Endodermal cell (in vitro differentiated cells): ENCODE data around the gene NPAS1. TPM values are rescaled to one million over a fixed set of nuclear protein-coding genes. Genes with fewer than 3 reads are reported as not detected.

Experiments
- DNase-seq: peaks from one replicate; pipeline ENCODE4 v3.0.0-alpha.2; 2017
- H3K27ac ChIP-seq: 2 replicates; pipeline ENCODE4 v1.5.1; 2013; ENCODE audit warnings: mild to moderate bottlenecking, low read depth, low read length, moderate library complexity
- H3K27me3 ChIP-seq: 2 replicates; pipeline ENCODE4 v1.6.1; 2013; ENCODE audit warnings: mild to moderate bottlenecking, low read length, moderate library complexity; ENCODE audit not compliant: insufficient read depth, control insufficient read depth, poor library complexity, severe bottlenecking
- H3K36me3 ChIP-seq: 2 replicates; pipeline ENCODE4 v1.7.0; 2013; ENCODE audit warnings: mild to moderate bottlenecking, low read length, moderate library complexity; ENCODE audit not compliant: control insufficient read depth, insufficient read depth
- H3K4me1 ChIP-seq: one replicate; pipeline ENCODE4 v1.7.0; 2013; ENCODE audit warnings: low read length; ENCODE audit not compliant: control insufficient read depth, insufficient read depth
- H3K4me3 ChIP-seq: 2 replicates; pipeline ENCODE4 v1.5.1; 2013; ENCODE audit warnings: mild to moderate bottlenecking, low read length, moderate library complexity
- H3K9ac ChIP-seq: 2 replicates; pipeline ENCODE4 v1.6.1; 2013; ENCODE audit warnings: mild to moderate bottlenecking, low read length, moderate library complexity; ENCODE audit not compliant: poor library complexity, severe bottlenecking; ENCODE audit errors: extremely low read depth
- H3K9me3 ChIP-seq: 2 replicates; pipeline ENCODE4 v1.6.1; 2013; ENCODE audit warnings: mild to moderate bottlenecking, low read length, moderate library complexity; ENCODE audit not compliant: control insufficient read depth
- H3K27ac Mint-ChIP-seq: 2 replicates; pipeline ENCODE4 v1.8.0; 2020; ENCODE audit warnings: mixed read lengths
- H3K27me3 Mint-ChIP-seq: 2 replicates; pipeline ENCODE4 v1.8.0; 2021; ENCODE audit warnings: mild to moderate bottlenecking, mixed read lengths; ENCODE audit not compliant: insufficient read depth
- H3K36me3 Mint-ChIP-seq: 2 replicates; pipeline ENCODE4 v1.8.0; 2020; ENCODE audit warnings: low read depth, mixed read lengths
- H3K4me1 Mint-ChIP-seq: 2 replicates; pipeline ENCODE4 v1.8.0; 2020; ENCODE audit warnings: mixed read lengths
- H3K4me3 Mint-ChIP-seq: 2 replicates; pipeline ENCODE4 v1.8.0; 2020; ENCODE audit warnings: mild to moderate bottlenecking, moderate library complexity, mixed read lengths
- H3K9me3 Mint-ChIP-seq: 2 replicates; pipeline ENCODE4 v1.8.0; 2020; ENCODE audit warnings: mild to moderate bottlenecking, mixed read lengths
- CTCF ChIP-seq: fragments of 200-600 bp; sonication (generic); conservative IDR thresholded peaks from 2 replicates; pipeline ENCODE4 v1.5.0; 2021; ENCODE audit warnings: antibody characterized with exemption, mild to moderate bottlenecking
- WGBS, 2 experiments: methylation state at CpG; one replicate each; pipeline versions ENCODE4 v1.1.5 to v1.1.7; 2013; ENCODE audit warnings: missing lambda C conversion rate in 2 of 2, mixed read lengths in 1 of 2; ENCODE audit not compliant: insufficient coverage in 1 of 2, insufficient read length in 1 of 2; 5-methylcytosine and 5-hydroxymethylcytosine counted together
- total RNA-seq, 2 donors: library from RNA; stranded (reverse); fragmentation: NEBNext Ultra II Directional in 1 of 2; extraction: Animal tissue kit (Norgen Biotek cat#: 25700) in 1 of 2; gene quantifications; 2 replicates in 1 of 2; 3 replicates in 1 of 2; pipeline ENCODE4 v1.2.1, GENCODE V29; 2021

NPAS1 gene
- total RNA-seq, 2 donors from 2014 or later: 6.9 to 8.7 TPM

- H3K27me3 Mint-ChIP-seq: peaks cover 65% of the 10 kb centered on the region
- no peaks in the 10 kb centered on the region for H3K9me3 ChIP-seq
- H3K27ac Mint-ChIP-seq: no peak overlapping the region
- H3K27me3 ChIP-seq: peaks cover 49% of the 10 kb centered on the region
- peaks cover 14% of the 10 kb centered on the region for H3K4me1 Mint-ChIP-seq
- no peaks in the 10 kb centered on the region for H3K36me3 ChIP-seq
- no peaks in the 10 kb centered on the region for H3K9me3 Mint-ChIP-seq
- H3K27ac ChIP-seq: no peak overlapping the region
- no peak overlapping the region for H3K4me3 ChIP-seq
- DNase-seq: no peak
- WGBS, 2 experiments: 74 to 100% methylated on average over 1 to 9 of the region's 12 CpGs
- H3K36me3 Mint-ChIP-seq: no peaks in the 10 kb centered on the region
- no peak overlapping the region for H3K4me3 Mint-ChIP-seq
- H3K4me1 ChIP-seq: no peaks in the 10 kb centered on the region
- TF ChIP-seq CTCF: no peak
- H3K9ac ChIP-seq: no peak overlapping the region
Observed at GRCh38 chr19:47027586-47028088, 8.0 kb downstream of the NPAS1 start.

GRCh38 chr19:47028195-47028601, 8.6 kb downstream of the NPAS1 start:
- H3K36me3 ChIP-seq: no peaks in the 10 kb centered on the region
- peaks cover 44% of the 10 kb centered on the region for H3K27me3 ChIP-seq
- 43 to 82% methylated on average over 2 to 7 of the region's 14 CpGs for WGBS, 2 experiments
- Mint-ChIP-seq H3K4me3 (no peak overlapping the region), H3K27me3 (peaks cover 60% of the 10 kb centered on the region), H3K36me3 (no peaks in the 10 kb centered on the region), H3K4me1 (peaks cover 9% of the 10 kb centered on the region), H3K27ac (no peak overlapping the region), H3K9me3 (no peaks in the 10 kb centered on the region)
- DNase-seq: peak; percentile 77
- no peak overlapping the region for H3K9ac ChIP-seq
- H3K27ac ChIP-seq: no peak overlapping the region
- no peak overlapping the region for H3K4me3 ChIP-seq
- peak; percentile 36 for TF ChIP-seq CTCF
- no peaks in the 10 kb centered on the region for H3K9me3 ChIP-seq
- no peaks in the 10 kb centered on the region for H3K4me1 ChIP-seq

GRCh38 chr19:47032171-47032811, 12.7 kb downstream of the NPAS1 start:
- no peaks in the 10 kb centered on the region for H3K36me3 Mint-ChIP-seq
- H3K4me1 ChIP-seq: no peaks in the 10 kb centered on the region
- WGBS, 2 experiments: 28 to 70% methylated on average over 2 to 17 of the region's 17 CpGs
- H3K9me3 ChIP-seq: no peaks in the 10 kb centered on the region
- H3K27ac Mint-ChIP-seq: no peak overlapping the region
- H3K4me3 Mint-ChIP-seq: no peak overlapping the region
- H3K27ac ChIP-seq: no peak overlapping the region
- H3K27me3 ChIP-seq: peaks cover 24% of the 10 kb centered on the region
- no peaks in the 10 kb centered on the region for H3K9me3 Mint-ChIP-seq
- H3K9ac ChIP-seq: no peak overlapping the region
- DNase-seq: peak; percentile 94
- peaks cover 29% of the 10 kb centered on the region for H3K27me3 Mint-ChIP-seq
- no peak overlapping the region for H3K4me3 ChIP-seq
- peaks cover 15% of the 10 kb centered on the region for H3K4me1 Mint-ChIP-seq
- peak; percentile 93 for TF ChIP-seq CTCF
- H3K36me3 ChIP-seq: no peaks in the 10 kb centered on the region
